Upper lobe of left lung (tissue), 6 donors: ENCODE measurements around the gene HEATR1. TPM values are rescaled to one million over a fixed set of nuclear protein-coding genes. Genes with fewer than 3 reads are reported as not detected.
"Not testable (repeated sequence)": the region's sequence is repeated elsewhere in the genome, so short reads cannot be mapped to it uniquely, and the experiment has no call there.

Experiments used
- ATAC-seq, 2 donors: fragments of 200-7000 bp; cut with Tn5 transposase; one replicate each; pipeline ENCODE4 v1.9.1; 2022; ENCODE audit warnings: mild to moderate bottlenecking in 2 of 2, moderate library complexity in 2 of 2; ENCODE audit not compliant: low FRiP score in 2 of 2
- DNase-seq, 2 donors: peaks; one replicate each; pipeline ENCODE4 v3.0.0-alpha.2; 2019 to 2020
- H3K27ac ChIP-seq, 4 donors: fragments of 200-600 bp; sonication (generic); one replicate each; pipeline ENCODE4 v1.5.1; 2016 to 2019
- H3K27me3 ChIP-seq, 4 donors: fragments of 200-600 bp; sonication (generic); one replicate each; pipeline ENCODE4 v1.5.1; 2017 to 2019
- H3K36me3 ChIP-seq, 4 donors: fragments of 200-600 bp; sonication (generic); one replicate each; pipeline ENCODE4 v1.5.1; 2016 to 2019
- H3K4me1 ChIP-seq, 4 donors: fragments of 200-600 bp; sonication (generic); one replicate each; pipeline ENCODE4 v1.5.1; 2018 to 2019
- H3K4me3 ChIP-seq, 4 donors: fragments of 200-600 bp; sonication (generic); one replicate each; pipeline ENCODE4 v1.5.1; 2017 to 2019; ENCODE audit warnings: mild to moderate bottlenecking in 2 of 4, moderate library complexity in 1 of 4
- H3K9me3 ChIP-seq, 4 donors: fragments of 200-600 bp; sonication (generic); one replicate each; pipeline ENCODE4 v1.5.1; 2018 to 2019
- CTCF ChIP-seq, 6 experiments: fragments of 450-650 bp in 4 of 6; fragments of 200-600 bp in 2 of 6; sonication (generic) in 2 of 6; IDR thresholded peaks; one replicate each; pipeline ENCODE4 v1.5.1; 2016 to 2019; ENCODE audit warnings: antibody characterized with exemption in 6 of 6
- EP300 ChIP-seq, 4 donors: sonication (generic); formaldehyde crosslinking; IDR thresholded peaks; one replicate each; pipeline ENCODE4 v1.5.1; 2017; ENCODE audit warnings: antibody characterized with exemption in 4 of 4, control low read depth in 2 of 4
- POLR2A ChIP-seq, 4 donors: fragments of 450-650 bp; IDR thresholded peaks; one replicate each; pipeline ENCODE4 v1.5.1; 2016 to 2017; ENCODE audit warnings: antibody characterized with exemption in 4 of 4, mild to moderate bottlenecking in 2 of 4
- POLR2AphosphoS5 ChIP-seq, 2 donors: sonication (generic); formaldehyde crosslinking; IDR thresholded peaks; one replicate each; pipeline ENCODE4 v1.5.1; 2017; ENCODE audit warnings: antibody characterized with exemption in 2 of 2
- WGBS, 2 donors: methylation state at CpG; one replicate each; pipeline ENCODE4 v1.1.5; 2017 to 2018; 5-methylcytosine and 5-hydroxymethylcytosine counted together
- total RNA-seq, 6 donors: library from RNA; depleted of rRNA in 4 of 6; stranded (reverse); fragments of >200 nt in 4 of 6; gene quantifications; one replicate each; pipeline versions ENCODE4 v1.1.0 to v1.2.1, GENCODE V29; 2016 to 2021
- donor health status: DM: no; HTN: no; CAD: no; lungs with moderate emphysema.
- donor health status: DM: no; HTN: yes; CAD: no; lungs with severe emphysema.

The HEATR1 gene
- total RNA-seq, 6 donors from 2014 or later = 9.0 to 27.5 (median 18.5) TPM

- DNase-seq (peak in 1 of 2 donors; percentile 37), ATAC-seq (no peak)
- Histone ChIP-seq H3K36me3 (no peaks in the 10 kb centered on the region), H3K4me1 (no peaks in the 10 kb centered on the region), H3K9me3 (no peaks in the 10 kb centered on the region), H3K27me3 (no peaks in the 10 kb centered on the region), H3K27ac (no peak overlapping the region), H3K4me3 (no peak overlapping the region)
- TF ChIP-seq POLR2AphosphoS5 (IDR thresholded peaks at IDR 0.05) (no peak), CTCF (IDR thresholded peaks at IDR 0.05) (peak in 3 of 6 experiments; percentile 8 to 40 (median 28))
- 14 to 23% methylated on average over 5 of the region's 5 CpGs for WGBS, 2 donors
These were observed 4.8 kb upstream of the HEATR1 start for GRCh38 chr1:236608930-236609726.

GRCh38 chr1:236607597-236607996 lies 3.3 kb upstream of the HEATR1 start:
- peak in 1 of 2 donors; percentile 21 for DNase-seq
- peaks cover 0 to 11% (median 11%) of the 10 kb centered on the region in 4 donors for H3K4me1 ChIP-seq
- H3K36me3 ChIP-seq, H3K27me3 ChIP-seq, H3K9me3 ChIP-seq, H3K4me3 ChIP-seq, ATAC-seq, H3K27ac ChIP-seq: not testable (repeated sequence)
- WGBS, 2 donors = 92 to 94% methylated on average over 10 of the region's 10 CpGs

- peaks cover 0 to 23% (median 0%) of the 10 kb centered on the region in 4 donors for H3K36me3 ChIP-seq
- ATAC-seq = no peak
- H3K27me3 ChIP-seq = no peaks in the 10 kb centered on the region
- H3K27ac ChIP-seq = peak overlapping the region; percentile 72 to 87 (median 78)
- H3K4me1 ChIP-seq = peaks cover 0 to 11% (median 11%) of the 10 kb centered on the region in 4 donors
- TF ChIP-seq POLR2AphosphoS5 (IDR thresholded peaks at IDR 0.05) (no peak), EP300 (IDR thresholded peaks at IDR 0.05) (no peak), POLR2A (IDR thresholded peaks at IDR 0.05) (no peak), CTCF (IDR thresholded peaks at IDR 0.05) (no peak)
- H3K9me3 ChIP-seq = no peaks in the 10 kb centered on the region
- H3K4me3 ChIP-seq = peak overlapping the region; percentile 76 to 88 (median 84)
- no peak for DNase-seq
- WGBS, 2 donors = 68 to 74% methylated on average over 34 of the region's 34 CpGs
These were observed 840 bp upstream of the HEATR1 start for GRCh38 chr1:236604905-236605806.

GRCh38 chr1:236602171-236602570 lies 2.1 kb downstream of the HEATR1 start:
- Histone ChIP-seq H3K4me3 (no peak overlapping the region), H3K4me1 (peaks cover 0 to 11% (median 11%) of the 10 kb centered on the region in 4 donors), H3K9me3 (no peaks in the 10 kb centered on the region), H3K27ac (no peak overlapping the region), H3K27me3 (no peaks in the 10 kb centered on the region), H3K36me3 (peaks cover 4 to 43% (median 4%) of the 10 kb centered on the region in 4 donors)
- DNase-seq (no peak), ATAC-seq (no peak)
- TF ChIP-seq CTCF (IDR thresholded peaks at IDR 0.05) = no peak

- no peak for DNase-seq
- H3K36me3 ChIP-seq = peaks cover 23 to 96% (median 45%) of the 10 kb centered on the region in 4 donors
- WGBS, 2 donors = 92 to 94% methylated on average over 2 of the region's 2 CpGs
These were observed 13.7 kb downstream of the HEATR1 start for GRCh38 chr1:236590553-236591150.

More at GRCh38 chr1:236590553-236591150, 13.7 kb downstream of the HEATR1 start:
- no peak for ATAC-seq
- Histone ChIP-seq H3K27ac (no peak overlapping the region), H3K4me3 (no peak overlapping the region), H3K4me1 (no peaks in the 10 kb centered on the region), H3K27me3 (no peaks in the 10 kb centered on the region), H3K9me3 (no peaks in the 10 kb centered on the region)
- TF ChIP-seq CTCF (IDR thresholded peaks at IDR 0.05) (no peak), EP300 (IDR thresholded peaks at IDR 0.05) (no peak), POLR2A (IDR thresholded peaks at IDR 0.05) (no peak), POLR2AphosphoS5 (IDR thresholded peaks at IDR 0.05) (no peak)
